Measurements from ENCODE around the gene MPP7. TPM values are rescaled to one million over a fixed set of nuclear protein-coding genes. Genes with fewer than 3 reads are reported as not detected.

The MPP7 gene
- total RNA-seq, 1 donor = 2.2 TPM

- Histone ChIP-seq H3K4me3 (ENCODE audit: insufficient read depth, low read length) (no peak overlapping the region), H2AFZ (ENCODE audit: low read length) (no peak overlapping the region), H3K9me3 (ENCODE audit: low read depth, low read length) (no peaks in the 10 kb centered on the region), H3K27ac (ENCODE audit: low read depth, low read length) (no peak overlapping the region), H3K4me1 (ENCODE audit: insufficient read depth, low read length) (no peaks in the 10 kb centered on the region), H3K36me3 (ENCODE audit: insufficient read depth, low read length) (no peaks in the 10 kb centered on the region), H3K27me3 (ENCODE audit: insufficient read depth, low read length) (peaks cover 66% of the 10 kb centered on the region), H3K79me2 (ENCODE audit: insufficient read depth, low read length) (no peaks in the 10 kb centered on the region), H3K4me2 (ENCODE audit: insufficient read depth, low read length) (no peak overlapping the region), H4K20me1 (ENCODE audit: insufficient read depth, low read length) (no peaks in the 10 kb centered on the region)
- DNase-seq (ENCODE audit: insufficient read length, low spot score, missing footprints) = no peak
- TF ChIP-seq, protein P1, sequence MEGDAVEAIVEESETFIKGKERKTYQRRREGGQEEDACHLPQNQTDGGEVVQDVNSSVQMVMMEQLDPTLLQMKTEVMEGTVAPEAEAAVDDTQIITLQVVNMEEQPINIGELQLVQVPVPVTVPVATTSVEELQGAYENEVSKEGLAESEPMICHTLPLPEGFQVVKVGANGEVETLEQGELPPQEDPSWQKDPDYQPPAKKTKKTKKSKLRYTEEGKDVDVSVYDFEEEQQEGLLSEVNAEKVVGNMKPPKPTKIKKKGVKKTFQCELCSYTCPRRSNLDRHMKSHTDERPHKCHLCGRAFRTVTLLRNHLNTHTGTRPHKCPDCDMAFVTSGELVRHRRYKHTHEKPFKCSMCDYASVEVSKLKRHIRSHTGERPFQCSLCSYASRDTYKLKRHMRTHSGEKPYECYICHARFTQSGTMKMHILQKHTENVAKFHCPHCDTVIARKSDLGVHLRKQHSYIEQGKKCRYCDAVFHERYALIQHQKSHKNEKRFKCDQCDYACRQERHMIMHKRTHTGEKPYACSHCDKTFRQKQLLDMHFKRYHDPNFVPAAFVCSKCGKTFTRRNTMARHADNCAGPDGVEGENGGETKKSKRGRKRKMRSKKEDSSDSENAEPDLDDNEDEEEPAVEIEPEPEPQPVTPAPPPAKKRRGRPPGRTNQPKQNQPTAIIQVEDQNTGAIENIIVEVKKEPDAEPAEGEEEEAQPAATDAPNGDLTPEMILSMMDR (IDR thresholded peaks at IDR 0.05; ENCODE audit: extremely low read depth, low read depth, low read length) = no peak
Observed at GRCh38 chr10:28304032-28304571, 1.2 kb upstream of the MPP7 start.

- H3K27ac ChIP-seq (ENCODE audit: low read depth, low read length) = no peak overlapping the region
- peaks cover 49% of the 10 kb centered on the region for H3K27me3 ChIP-seq (ENCODE audit: insufficient read depth, low read length)
- peak overlapping the region; percentile 83 for H3K4me3 ChIP-seq (ENCODE audit: insufficient read depth, low read length)
- no peaks in the 10 kb centered on the region for H3K79me2 ChIP-seq (ENCODE audit: insufficient read depth, low read length)
- DNase-seq (ENCODE audit: insufficient read length, low spot score, missing footprints) = peak; percentile 79
- H2AFZ ChIP-seq (ENCODE audit: low read length) = no peak overlapping the region
- H3K4me1 ChIP-seq (ENCODE audit: insufficient read depth, low read length) = no peaks in the 10 kb centered on the region
- H3K4me2 ChIP-seq (ENCODE audit: insufficient read depth, low read length) = peak overlapping the region; percentile 97
- H3K9me3 ChIP-seq (ENCODE audit: low read depth, low read length) = no peaks in the 10 kb centered on the region
- no peaks in the 10 kb centered on the region for H4K20me1 ChIP-seq (ENCODE audit: insufficient read depth, low read length)
- TF ChIP-seq, protein P1 (IDR thresholded peaks at IDR 0.05; ENCODE audit: extremely low read depth, low read depth, low read length) = no peak
- no peaks in the 10 kb centered on the region for H3K36me3 ChIP-seq (ENCODE audit: insufficient read depth, low read length)
Observed at GRCh38 chr10:28302012-28302637, 739 bp downstream of the MPP7 start.

GRCh38 chr10:28300027-28300426 lies 2.8 kb downstream of the MPP7 start:
- H3K36me3 ChIP-seq (ENCODE audit: insufficient read depth, low read length) = no peaks in the 10 kb centered on the region
- H3K9me3 ChIP-seq (ENCODE audit: low read depth, low read length) = no peaks in the 10 kb centered on the region
- H2AFZ ChIP-seq (ENCODE audit: low read length) = no peak overlapping the region
- H3K27ac ChIP-seq (ENCODE audit: low read depth, low read length) = no peak overlapping the region
- H3K4me2 ChIP-seq (ENCODE audit: insufficient read depth, low read length) = no peak overlapping the region
- H3K27me3 ChIP-seq (ENCODE audit: insufficient read depth, low read length) = peaks cover 31% of the 10 kb centered on the region
- no peaks in the 10 kb centered on the region for H4K20me1 ChIP-seq (ENCODE audit: insufficient read depth, low read length)
- TF ChIP-seq, protein P1 (IDR thresholded peaks at IDR 0.05; ENCODE audit: extremely low read depth, low read depth, low read length) = peak; percentile 10
- DNase-seq (ENCODE audit: insufficient read length, low spot score, missing footprints) = peak; percentile 45
- no peaks in the 10 kb centered on the region for H3K79me2 ChIP-seq (ENCODE audit: insufficient read depth, low read length)
- H3K4me3 ChIP-seq (ENCODE audit: insufficient read depth, low read length) = no peak overlapping the region
- H3K4me1 ChIP-seq (ENCODE audit: insufficient read depth, low read length) = peaks cover 13% of the 10 kb centered on the region

DNA sequence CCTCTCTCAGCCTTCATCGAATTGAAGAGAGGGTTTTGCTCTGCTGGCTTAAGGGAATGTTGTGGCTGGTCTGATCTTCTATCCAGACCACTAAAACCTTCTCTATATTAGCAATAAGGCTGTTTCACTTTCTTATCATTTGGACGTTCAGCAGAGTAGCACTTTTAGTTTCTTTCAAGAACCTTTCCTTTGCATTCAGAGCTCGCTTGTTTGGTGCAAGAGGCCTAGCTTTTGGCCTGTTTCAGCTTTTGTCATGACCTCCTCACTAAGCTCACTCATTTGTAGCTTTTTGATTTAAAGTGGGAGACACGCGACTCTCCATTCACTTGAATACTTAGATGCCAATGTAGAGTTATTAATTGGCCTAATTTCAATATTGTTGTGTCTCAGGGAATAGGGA lies 3.9 kb downstream of the MPP7 start:
- Histone ChIP-seq H2AFZ (ENCODE audit: low read length) (no peak overlapping the region), H3K27ac (ENCODE audit: low read depth, low read length) (no peak overlapping the region), H3K79me2 (ENCODE audit: insufficient read depth, low read length) (no peaks in the 10 kb centered on the region), H4K20me1 (ENCODE audit: insufficient read depth, low read length) (no peaks in the 10 kb centered on the region), H3K27me3 (ENCODE audit: insufficient read depth, low read length) (peaks cover 21% of the 10 kb centered on the region), H3K4me3 (ENCODE audit: insufficient read depth, low read length) (no peak overlapping the region), H3K4me2 (ENCODE audit: insufficient read depth, low read length) (no peak overlapping the region), H3K9me3 (ENCODE audit: low read depth, low read length) (no peaks in the 10 kb centered on the region), H3K36me3 (ENCODE audit: insufficient read depth, low read length) (no peaks in the 10 kb centered on the region), H3K4me1 (ENCODE audit: insufficient read depth, low read length) (peaks cover 15% of the 10 kb centered on the region)
- DNase-seq (ENCODE audit: insufficient read length, low spot score, missing footprints) = no peak
- TF ChIP-seq, protein P1 (IDR thresholded peaks at IDR 0.05; ENCODE audit: extremely low read depth, low read depth, low read length) = no peak
